ENCODE data around the gene BPIFB6.

The BPIFB6 gene

GRCh38 chr20:33083544-33084340 lies 52.3 kb downstream of the BPIFB6 start:
- H3K27me3 Mint-ChIP-seq (ENCODE audit: low read depth) = no peaks in the 10 kb centered on the region
- H3K36me3 Mint-ChIP-seq (ENCODE audit: low read depth) = no peaks in the 10 kb centered on the region
- no peak overlapping the region for H3K4me3 Mint-ChIP-seq
- H3K9me3 Mint-ChIP-seq = no peaks in the 10 kb centered on the region
- no peak overlapping the region for H3K27ac Mint-ChIP-seq
- H3K4me1 Mint-ChIP-seq (ENCODE audit: low read depth) = no peaks in the 10 kb centered on the region

GRCh38 chr20:33084722-33085121 lies 53.3 kb downstream of the BPIFB6 start:
- H3K27me3 Mint-ChIP-seq (ENCODE audit: low read depth) = no peaks in the 10 kb centered on the region
- no peak overlapping the region for H3K27ac Mint-ChIP-seq
- H3K36me3 Mint-ChIP-seq (ENCODE audit: low read depth) = no peaks in the 10 kb centered on the region
- H3K4me3 Mint-ChIP-seq = no peak overlapping the region
- no peaks in the 10 kb centered on the region for H3K9me3 Mint-ChIP-seq
- no peaks in the 10 kb centered on the region for H3K4me1 Mint-ChIP-seq (ENCODE audit: low read depth)

GRCh38 chr20:33086052-33086722 lies 54.7 kb downstream of the BPIFB6 start:
- H3K4me3 Mint-ChIP-seq = no peak overlapping the region
- no peaks in the 10 kb centered on the region for H3K9me3 Mint-ChIP-seq
- no peak overlapping the region for H3K27ac Mint-ChIP-seq
- H3K27me3 Mint-ChIP-seq (ENCODE audit: low read depth) = no peaks in the 10 kb centered on the region
- H3K4me1 Mint-ChIP-seq (ENCODE audit: low read depth) = no peaks in the 10 kb centered on the region
- H3K36me3 Mint-ChIP-seq (ENCODE audit: low read depth) = no peaks in the 10 kb centered on the region

- H3K9me3 Mint-ChIP-seq = no peaks in the 10 kb centered on the region
- no peaks in the 10 kb centered on the region for H3K27me3 Mint-ChIP-seq (ENCODE audit: low read depth)
- no peaks in the 10 kb centered on the region for H3K4me1 Mint-ChIP-seq (ENCODE audit: low read depth)
- no peak overlapping the region for H3K27ac Mint-ChIP-seq
- H3K36me3 Mint-ChIP-seq (ENCODE audit: low read depth) = no peaks in the 10 kb centered on the region
- H3K4me3 Mint-ChIP-seq = no peak overlapping the region
These were observed 59.7 kb downstream of the BPIFB6 start for GRCh38 chr20:33091147-33091546.

GRCh38 chr20:33091693-33092092 lies 60.2 kb downstream of the BPIFB6 start:
- Mint-ChIP-seq H3K9me3 (no peaks in the 10 kb centered on the region), H3K27ac (no peak overlapping the region), H3K36me3 (ENCODE audit: low read depth) (no peaks in the 10 kb centered on the region), H3K27me3 (ENCODE audit: low read depth) (no peaks in the 10 kb centered on the region), H3K4me3 (no peak overlapping the region), H3K4me1 (ENCODE audit: low read depth) (no peaks in the 10 kb centered on the region)

- H3K36me3 Mint-ChIP-seq (ENCODE audit: low read depth) = no peaks in the 10 kb centered on the region
- no peaks in the 10 kb centered on the region for H3K9me3 Mint-ChIP-seq
- H3K4me3 Mint-ChIP-seq = no peak overlapping the region
These were observed 60.9 kb downstream of the BPIFB6 start for GRCh38 chr20:33092361-33092760.

GRCh38 chr20:33093074-33093473 lies 61.6 kb downstream of the BPIFB6 start:
- Mint-ChIP-seq H3K9me3 (no peaks in the 10 kb centered on the region), H3K4me1 (ENCODE audit: low read depth) (no peaks in the 10 kb centered on the region), H3K27ac (no peak overlapping the region), H3K36me3 (ENCODE audit: low read depth) (no peaks in the 10 kb centered on the region), H3K4me3 (no peak overlapping the region), H3K27me3 (ENCODE audit: low read depth) (no peaks in the 10 kb centered on the region)

More at GRCh38 chr20:33092361-33092760, 60.9 kb downstream of the BPIFB6 start:
- Mint-ChIP-seq H3K4me1 (ENCODE audit: low read depth) (no peaks in the 10 kb centered on the region), H3K27me3 (ENCODE audit: low read depth) (no peaks in the 10 kb centered on the region), H3K27ac (no peak overlapping the region)

GRCh38 chr20:33093582-33093981 lies 62.1 kb downstream of the BPIFB6 start:
- Mint-ChIP-seq H3K4me3 (no peak overlapping the region), H3K4me1 (ENCODE audit: low read depth) (no peaks in the 10 kb centered on the region), H3K36me3 (ENCODE audit: low read depth) (no peaks in the 10 kb centered on the region), H3K9me3 (no peaks in the 10 kb centered on the region), H3K27ac (no peak overlapping the region), H3K27me3 (ENCODE audit: low read depth) (no peaks in the 10 kb centered on the region)
